GM19239 (cell line): ENCODE data around the gene PPP4R2.
"Not testable (repeated sequence)": the region's sequence is repeated elsewhere in the genome, so short reads cannot be mapped to it uniquely, and the experiment has no call there.

Source experiments
- DNase-seq: peaks from one replicate; pipeline ENCODE4 v3.0.0; 2011; ENCODE audit warnings: low spot score; ENCODE audit not compliant: insufficient read length
- FAIRE-seq: peaks from 2 replicates; lab custom pipeline; 2011; peaks lifted over from hg19 to GRCh38; lab: Jason Lieb, UNC

The PPP4R2 gene

GRCh38 chr3:72974956-72975355 is 21.7 kb upstream of the PPP4R2 start:
- DNase-seq = no peak
- peak; percentile 75 for FAIRE-seq

GRCh38 chr3:72976281-72976741 is 20.3 kb upstream of the PPP4R2 start:
- DNase-seq (no peak), FAIRE-seq (peak; percentile 18)

DNA sequence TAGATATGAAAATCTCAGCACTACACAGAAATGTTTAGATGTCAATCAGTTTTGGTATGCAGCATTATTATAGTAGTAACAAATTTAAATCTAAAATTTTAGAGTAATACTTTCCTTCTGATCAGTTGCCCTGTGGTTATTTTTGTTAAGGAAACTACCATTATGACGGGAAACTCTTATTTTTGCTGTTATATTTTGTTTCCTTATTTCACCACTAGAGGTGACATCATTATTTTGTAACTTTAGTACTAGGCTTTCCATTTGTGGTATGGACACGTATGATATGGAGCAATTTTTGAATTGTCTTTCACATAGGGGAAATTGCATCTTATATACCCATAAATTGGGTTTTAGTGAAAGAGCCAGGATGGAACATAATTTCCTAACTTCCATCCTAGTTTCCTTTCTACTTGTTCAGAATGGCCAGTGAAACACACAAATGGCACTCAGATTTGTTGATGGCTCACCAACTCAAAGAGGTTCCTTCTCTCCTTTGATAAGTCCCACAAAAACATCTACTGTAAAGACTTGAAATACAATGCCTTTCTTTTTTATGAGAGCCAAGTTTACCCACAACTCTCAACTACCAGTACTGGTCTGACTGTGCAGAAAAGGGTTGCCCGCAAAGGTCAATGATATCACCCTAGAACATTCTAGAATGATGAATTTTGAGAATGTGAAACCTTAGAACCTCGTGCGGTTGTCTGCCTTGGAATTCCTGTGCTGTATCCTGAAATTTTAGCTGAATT is 19.4 kb upstream of the PPP4R2 start:
- DNase-seq = no peak
- peak; percentile 40 for FAIRE-seq

DNA sequence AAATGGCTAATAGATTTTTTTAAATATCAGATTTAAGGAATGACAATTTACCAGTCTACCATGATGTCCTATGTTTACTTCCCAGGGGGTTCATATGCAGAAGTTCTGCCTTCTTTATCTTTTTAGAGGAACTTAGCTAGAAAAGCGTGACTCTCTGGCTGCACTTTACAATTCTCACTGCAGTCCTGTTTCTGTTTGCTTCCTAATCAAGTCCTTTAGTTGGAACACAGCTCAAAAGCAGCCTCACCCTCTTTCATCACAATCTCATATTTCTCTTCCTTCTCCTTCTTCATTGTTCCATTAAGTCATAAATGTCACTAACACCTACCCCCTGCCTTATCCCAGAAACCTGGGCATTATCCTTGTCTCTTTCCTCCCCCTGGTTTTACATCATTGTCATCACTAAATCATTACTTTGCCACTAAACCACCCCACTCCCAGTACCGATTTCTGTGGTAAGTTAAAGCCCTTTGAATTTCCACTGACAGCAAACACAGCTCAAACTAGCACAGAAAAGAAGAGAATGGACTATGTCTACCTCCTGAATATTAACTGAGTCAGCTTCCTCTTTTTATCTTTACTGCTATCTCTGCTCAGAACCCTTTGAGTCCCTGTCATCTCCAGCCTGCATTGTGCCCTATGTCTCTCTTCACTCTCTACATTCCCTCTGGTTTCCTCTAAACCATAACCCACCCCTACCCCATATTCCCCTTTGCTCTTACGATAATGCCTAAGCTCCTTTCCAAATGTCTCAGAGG is 13.8 kb upstream of the PPP4R2 start:
- FAIRE-seq (no peak), DNase-seq (no peak)

GRCh38 chr3:72985576-72985975 is 11.0 kb upstream of the PPP4R2 start:
- DNase-seq = no peak
- no peak for FAIRE-seq

DNA sequence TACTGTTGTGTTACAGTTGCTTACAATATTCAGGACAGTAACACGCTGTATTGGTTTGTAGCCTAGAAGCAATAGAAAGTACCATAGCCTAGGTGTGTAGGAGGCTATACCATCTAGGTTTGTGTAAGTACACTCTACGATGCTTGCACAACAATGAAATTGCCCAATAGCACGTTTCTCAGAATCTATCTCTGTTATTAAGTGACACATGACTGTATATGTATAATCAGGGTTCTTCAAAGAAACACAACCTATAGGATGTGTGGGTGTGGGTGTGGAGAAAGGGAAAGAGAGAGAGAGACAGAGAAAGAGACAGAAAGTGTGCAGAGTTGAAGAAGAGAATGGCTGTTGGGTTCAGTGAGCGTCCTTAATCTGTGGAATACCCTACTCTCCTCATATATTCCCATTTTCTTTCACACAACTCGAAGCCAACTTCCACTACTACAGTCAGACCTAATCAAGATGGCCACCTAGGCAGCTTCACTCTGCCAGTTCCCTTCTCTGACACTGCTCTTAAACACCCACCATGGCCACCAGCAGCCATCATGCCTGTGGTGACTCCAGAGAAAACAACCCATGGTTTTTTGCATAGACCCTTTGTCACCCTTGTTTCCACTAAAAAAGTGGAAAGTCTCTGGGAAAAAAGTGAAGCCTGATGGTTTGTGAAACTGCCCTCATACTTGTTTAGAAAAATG is 5.8 kb upstream of the PPP4R2 start:
- no peak for DNase-seq
- no peak for FAIRE-seq

GRCh38 chr3:72991522-72991921 is 5.1 kb upstream of the PPP4R2 start:
- FAIRE-seq = no peak

DNA sequence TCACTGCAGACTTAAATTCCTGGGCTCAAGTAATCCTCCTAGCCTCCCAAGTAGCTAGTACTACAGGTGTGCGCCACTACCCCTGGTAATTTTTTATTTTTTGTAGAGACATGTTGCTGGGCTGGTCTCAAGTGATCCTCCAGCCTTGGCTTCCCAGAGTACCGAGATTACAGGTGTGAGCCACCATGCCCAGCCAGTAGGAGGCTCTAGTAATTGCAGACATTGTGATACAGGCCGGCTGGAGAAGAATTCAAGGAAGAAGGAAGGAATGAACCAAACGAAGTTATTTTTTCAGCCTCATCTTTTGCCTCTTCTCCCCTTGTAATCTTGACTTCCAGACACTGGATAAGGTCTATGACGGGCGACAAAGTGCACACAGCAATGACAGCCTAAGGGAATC is 3.2 kb upstream of the PPP4R2 start:
- no peak for FAIRE-seq
- DNase-seq = no peak

More at GRCh38 chr3:72991522-72991921, 5.1 kb upstream of the PPP4R2 start:
- no peak for DNase-seq

- FAIRE-seq (peak; percentile 18), DNase-seq (no peak)
Observed at GRCh38 chr3:72995337-72995736, 1.3 kb upstream of the PPP4R2 start.

GRCh38 chr3:72996121-72996472 is 514 bp upstream of the PPP4R2 start:
- no peak for FAIRE-seq
- no peak for DNase-seq

- DNase-seq = no peak
Observed at GRCh38 chr3:72997421-72997961, 880 bp downstream of the PPP4R2 start.

GRCh38 chr3:72998466-72998865 is 1.9 kb downstream of the PPP4R2 start:
- DNase-seq (no peak), FAIRE-seq (peak; percentile 21)

More at GRCh38 chr3:72997421-72997961, 880 bp downstream of the PPP4R2 start:
- FAIRE-seq = peak; percentile 86

DNA sequence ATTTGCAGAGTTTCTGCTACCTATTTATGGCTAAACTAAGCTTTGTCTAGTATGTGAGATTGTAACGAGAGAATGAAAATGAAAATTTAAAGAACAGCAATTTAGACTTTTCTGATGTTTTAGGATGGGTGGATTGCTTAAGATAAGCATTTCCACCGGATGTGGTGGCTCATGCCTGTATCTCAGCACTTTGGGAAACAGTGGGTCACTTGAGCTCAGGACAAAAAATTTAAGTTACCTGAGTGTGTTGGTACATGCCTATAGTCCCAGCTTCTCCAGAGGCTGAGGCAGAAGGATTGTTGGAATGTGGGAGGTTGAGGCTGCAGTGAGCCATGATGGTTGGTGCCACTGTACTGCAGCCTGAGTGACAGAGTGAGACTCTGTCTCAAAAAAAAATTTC is 3.3 kb downstream of the PPP4R2 start:
- DNase-seq (no peak), FAIRE-seq (no peak)

DNA sequence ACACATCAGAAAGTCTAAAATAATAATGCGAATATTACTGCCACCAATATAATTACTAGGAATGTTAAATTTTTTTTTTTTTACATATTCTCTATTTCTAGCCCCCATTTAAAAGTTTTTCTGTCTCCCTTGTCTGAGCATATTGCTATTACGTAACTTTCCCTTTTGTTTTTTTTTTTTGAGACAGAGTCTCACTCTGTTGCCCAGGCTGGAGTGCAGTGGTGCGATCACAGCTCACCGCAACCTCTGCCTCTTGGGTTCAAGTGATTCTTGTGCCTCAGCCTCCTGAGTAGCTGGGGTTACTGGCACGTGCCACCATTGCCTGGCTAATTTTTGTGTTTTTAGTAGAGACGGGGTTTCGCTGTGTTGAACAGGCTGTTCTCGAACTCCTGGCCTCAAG is 6.4 kb downstream of the PPP4R2 start:
- FAIRE-seq, DNase-seq: not testable (repeated sequence)

GRCh38 chr3:73004316-73004715 is 7.7 kb downstream of the PPP4R2 start:
- FAIRE-seq (no peak), DNase-seq (no peak)

DNA sequence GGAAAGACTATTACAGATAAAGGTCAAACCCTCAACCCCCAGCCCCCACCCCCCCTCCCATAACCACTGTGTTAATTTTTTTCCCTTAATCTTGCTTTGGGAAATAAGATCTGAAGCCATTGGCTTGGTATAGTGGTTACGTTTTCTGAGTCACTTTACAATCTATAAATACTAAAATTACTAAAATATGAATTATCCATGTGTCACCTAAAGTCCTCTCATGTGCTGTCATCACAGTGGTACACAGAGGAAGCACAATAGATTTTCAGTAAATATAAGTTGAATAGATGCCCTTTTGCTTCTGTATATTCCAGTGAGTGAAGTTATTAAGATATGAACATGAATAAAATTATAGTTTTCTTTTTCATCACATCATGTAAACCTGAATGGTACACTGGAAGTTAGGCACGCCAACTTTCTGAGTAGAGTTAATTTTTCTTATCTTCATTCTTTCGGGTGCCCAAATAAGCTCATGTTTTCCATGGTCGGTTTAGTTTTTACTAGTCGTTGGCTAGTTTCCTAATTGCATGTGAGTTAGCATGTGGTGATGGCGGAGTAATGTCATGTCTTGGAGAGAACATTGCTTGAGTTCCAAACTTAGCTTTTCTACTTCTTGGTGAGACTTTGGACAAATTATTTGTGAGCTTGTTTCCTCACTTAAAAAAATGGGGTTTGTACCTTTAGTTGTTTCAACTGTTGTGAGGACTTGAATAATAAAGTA is 11.5 kb downstream of the PPP4R2 start:
- DNase-seq (no peak), FAIRE-seq (no peak)

DNA sequence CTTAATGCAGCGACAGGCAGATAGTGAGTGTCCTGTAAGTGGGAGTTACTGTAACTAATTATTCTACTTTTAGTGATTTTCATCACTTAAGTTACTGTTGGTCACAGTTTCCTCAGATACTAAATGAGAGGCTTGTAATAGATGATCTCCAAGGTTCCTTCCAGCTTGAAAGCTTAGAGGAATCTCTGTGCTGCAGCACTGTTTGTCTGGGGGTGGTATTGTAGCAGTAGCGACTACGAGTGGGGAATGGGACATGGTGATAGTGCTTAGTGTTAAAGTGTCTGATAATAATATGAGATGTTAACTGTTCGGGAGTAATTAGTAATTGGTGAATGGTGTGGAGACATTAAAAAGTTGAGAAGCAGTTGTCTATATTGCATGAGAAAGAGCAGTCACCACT is 12.4 kb downstream of the PPP4R2 start:
- FAIRE-seq (no peak), DNase-seq (no peak)

- DNase-seq (no peak), FAIRE-seq (no peak)
Observed at GRCh38 chr3:73009750-73010149, 13.1 kb downstream of the PPP4R2 start.

GRCh38 chr3:73010158-73010557 is 13.5 kb downstream of the PPP4R2 start:
- no peak for DNase-seq
- no peak for FAIRE-seq

GRCh38 chr3:73018298-73018697 is 21.7 kb downstream of the PPP4R2 start:
- no peak for FAIRE-seq
- DNase-seq = no peak
